Liver (tissue), 9 donors: ENCODE measurements around the gene NFATC2. TPM values are rescaled to one million over a fixed set of nuclear protein-coding genes. Genes with fewer than 3 reads are reported as not detected.

ENCODE experiments used
- DNase-seq: peaks from one replicate; pipeline ENCODE4 v3.0.0-alpha.2; 2017; ENCODE audit warnings: low spot score
- H3K27ac ChIP-seq, 2 donors: one replicate each; pipeline ENCODE4 v1.7.0; 2013; ENCODE audit warnings: inconsistent platforms in 2 of 2, low read length in 2 of 2, control low read depth in 1 of 2, low read depth in 1 of 2, mild to moderate bottlenecking in 1 of 2
- H3K27me3 ChIP-seq, 4 donors: one replicate each; pipeline versions ENCODE4 v1.6.1 to v1.7.0; 2013; ENCODE audit warnings: low read length in 3 of 4, inconsistent platforms in 1 of 4, mild to moderate bottlenecking in 1 of 4, moderate library complexity in 1 of 4; ENCODE audit not compliant: control insufficient read depth in 4 of 4, insufficient read depth in 4 of 4
- H3K36me3 ChIP-seq, 4 donors: one replicate each; pipeline versions ENCODE4 v1.6.1 to v1.7.0; 2013; ENCODE audit warnings: low read length in 3 of 4, mild to moderate bottlenecking in 3 of 4, low read depth in 1 of 4, moderate library complexity in 1 of 4; ENCODE audit not compliant: control insufficient read depth in 4 of 4, insufficient read depth in 3 of 4
- H3K4me1 ChIP-seq, 4 donors: one replicate each; pipeline versions ENCODE4 v1.6.1 to v1.7.0; 2013; ENCODE audit warnings: low read length in 3 of 4, mild to moderate bottlenecking in 3 of 4, moderate library complexity in 1 of 4; ENCODE audit not compliant: control insufficient read depth in 4 of 4, insufficient read depth in 4 of 4
- H3K4me3 ChIP-seq, 3 donors: one replicate each; pipeline versions ENCODE4 v1.6.1 to v1.7.0; 2013; ENCODE audit warnings: low read length in 3 of 3, control low read depth in 1 of 3, low read depth in 1 of 3, mild to moderate bottlenecking in 1 of 3
- H3K9ac ChIP-seq, 2 donors: one replicate each; pipeline ENCODE4 v1.7.0; 2013; ENCODE audit warnings: low read length in 2 of 2, mild to moderate bottlenecking in 2 of 2, moderate library complexity in 2 of 2, control low read depth in 1 of 2, low read depth in 1 of 2
- H3K9me3 ChIP-seq, 4 donors: one replicate each; pipeline versions ENCODE4 v1.6.1 to v1.7.0; 2013; ENCODE audit warnings: low read length in 3 of 4; ENCODE audit not compliant: control insufficient read depth in 4 of 4
- EGR1 ChIP-seq, 2 donors: IDR thresholded peaks; 2 replicates each; pipeline ENCODE4 v1.6.1; 2016 to 2018; ENCODE audit warnings: antibody characterized with exemption in 2 of 2, low read depth in 2 of 2
- FOXA1 ChIP-seq: IDR thresholded peaks from 2 replicates; pipeline ENCODE4 v1.6.1; 2016; ENCODE audit warnings: antibody characterized with exemption
- GABPA ChIP-seq, 2 donors: IDR thresholded peaks in 1 of 2; conservative IDR thresholded peaks in 1 of 2; 2 replicates each; pipeline ENCODE4 v1.6.1; 2016; ENCODE audit warnings: antibody characterized with exemption in 2 of 2, mild to moderate bottlenecking in 1 of 2, moderate library complexity in 1 of 2
- HNF4A ChIP-seq, 2 donors: conservative IDR thresholded peaks; 2 replicates each; pipeline ENCODE4 v1.6.1; 2016; ENCODE audit warnings: antibody characterized with exemption in 2 of 2, mild to moderate bottlenecking in 2 of 2
- HNF4G ChIP-seq: IDR thresholded peaks from 2 replicates; pipeline ENCODE4 v1.6.1; 2016; ENCODE audit warnings: antibody characterized with exemption
- JUND ChIP-seq, 2 donors: IDR thresholded peaks; 2 replicates each; pipeline ENCODE4 v1.6.1; 2016; ENCODE audit warnings: antibody characterized with exemption in 2 of 2
- NR2F2 ChIP-seq: IDR thresholded peaks from 2 replicates; pipeline ENCODE4 v1.6.1; 2016; ENCODE audit warnings: antibody characterized with exemption
- RXRA ChIP-seq, 2 donors: IDR thresholded peaks; 2 replicates each; pipeline ENCODE4 v1.6.1; 2017 to 2018; ENCODE audit warnings: antibody characterized with exemption in 2 of 2, mild to moderate bottlenecking in 1 of 2
- YY1 ChIP-seq: IDR thresholded peaks from 2 replicates; pipeline ENCODE4 v1.6.1; 2016; ENCODE audit warnings: antibody characterized with exemption, mild to moderate bottlenecking
- WGBS: extraction: QIAGEN DNeasy Blood & Tissue Kit; methylation state at CpG from one replicate; pipeline ENCODE4 v1.1.7; 2013; 5-methylcytosine and 5-hydroxymethylcytosine counted together
- polyA plus RNA-seq, 2 donors: library from polyadenylated mRNA; stranded (reverse) in 1 of 2; unstranded in 1 of 2; fragments of 200-250 nt in 1 of 2; fragments of >200 nt in 1 of 2; fragmentation: Nextera tagmentation in 1 of 2; extraction: Ambion mirVana in 1 of 2; gene quantifications; one replicate each; pipeline versions ENCODE4 v1.2.1 to v1.2.3, GENCODE V29; 2013 to 2015
- total RNA-seq, 2 donors: library from RNA; depleted of rRNA; stranded (reverse); fragments of >200 nt; gene quantifications; one replicate each; pipeline ENCODE4 v1.2.3, GENCODE V29; 2014
- TF ChIP-seq, protein P1 (sequence below): IDR thresholded peaks from 2 replicates; pipeline ENCODE4 v1.6.1; 2016; ENCODE audit warnings: antibody characterized with exemption
- TF ChIP-seq, protein P2 (sequence below): fragments of 150-350 bp; IDR thresholded peaks from 2 replicates; pipeline ENCODE4 v1.5.1; 2017; ENCODE audit warnings: improper control_type of control experiment, low read depth, low read length; ENCODE audit not compliant: missing input control
- donor health status: healthy.
- donor health status: healthy.
- donor health status: healthy.
- donor health status: healthy.
- donor health status: healthy.

Gene NFATC2
- total and polyA plus RNA-seq, 4 donors, result 1.2 to 6.7 (median 2.6) TPM

DNA sequence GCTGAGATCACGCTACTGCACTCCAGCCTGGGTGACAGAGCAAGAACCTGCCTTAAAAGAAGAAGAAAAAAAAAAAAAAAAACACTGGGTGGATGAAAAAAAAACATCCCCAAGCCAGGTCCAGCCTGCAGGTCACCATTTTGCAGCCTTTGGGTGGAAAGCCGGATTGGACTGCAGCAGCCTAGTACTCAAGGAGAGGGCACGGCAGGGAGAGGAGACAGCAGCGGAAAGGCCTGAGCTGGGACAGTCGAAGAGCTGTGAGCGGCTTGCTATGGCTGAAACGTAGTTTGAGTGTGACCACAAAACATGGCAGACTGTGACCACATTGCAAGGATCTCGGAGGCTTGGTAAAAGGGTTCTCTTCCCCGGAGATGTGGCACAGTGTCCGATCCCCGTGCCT is 173.0 kb downstream of the NFATC2 start:
- no peak for DNase-seq
- no peaks in the 10 kb centered on the region for H3K4me1 ChIP-seq
- H3K27me3 ChIP-seq, result no peaks in the 10 kb centered on the region
- no peak overlapping the region for H3K4me3 ChIP-seq
- WGBS, result 89% methylated on average over 11 of the region's 11 CpGs
- H3K27ac ChIP-seq, result no peak overlapping the region
- H3K9me3 ChIP-seq, result no peaks in the 10 kb centered on the region
- H3K9ac ChIP-seq, result no peak overlapping the region
- no peaks in the 10 kb centered on the region for H3K36me3 ChIP-seq
- TF ChIP-seq FOXA1 (no peak), JUND (IDR thresholded peaks at IDR 0.05) (no peak), YY1 (no peak), RXRA (IDR thresholded peaks at IDR 0.05) (no peak), GABPA (IDR thresholded peaks at IDR 0.05 in 1 of 2, conservative IDR thresholded peaks at IDR 0.05 in 1 of 2) (no peak), EGR1 (IDR thresholded peaks at IDR 0.05; ENCODE audit: low read depth in 2 of 2) (no peak), HNF4G (no peak), NR2F2 (no peak)
- TF ChIP-seq, protein P1, sequence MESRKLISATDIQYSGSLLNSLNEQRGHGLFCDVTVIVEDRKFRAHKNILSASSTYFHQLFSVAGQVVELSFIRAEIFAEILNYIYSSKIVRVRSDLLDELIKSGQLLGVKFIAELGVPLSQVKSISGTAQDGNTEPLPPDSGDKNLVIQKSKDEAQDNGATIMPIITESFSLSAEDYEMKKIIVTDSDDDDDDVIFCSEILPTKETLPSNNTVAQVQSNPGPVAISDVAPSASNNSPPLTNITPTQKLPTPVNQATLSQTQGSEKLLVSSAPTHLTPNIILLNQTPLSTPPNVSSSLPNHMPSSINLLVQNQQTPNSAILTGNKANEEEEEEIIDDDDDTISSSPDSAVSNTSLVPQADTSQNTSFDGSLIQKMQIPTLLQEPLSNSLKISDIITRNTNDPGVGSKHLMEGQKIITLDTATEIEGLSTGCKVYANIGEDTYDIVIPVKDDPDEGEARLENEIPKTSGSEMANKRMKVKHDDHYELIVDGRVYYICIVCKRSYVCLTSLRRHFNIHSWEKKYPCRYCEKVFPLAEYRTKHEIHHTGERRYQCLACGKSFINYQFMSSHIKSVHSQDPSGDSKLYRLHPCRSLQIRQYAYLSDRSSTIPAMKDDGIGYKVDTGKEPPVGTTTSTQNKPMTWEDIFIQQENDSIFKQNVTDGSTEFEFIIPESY, result no peak

DNA sequence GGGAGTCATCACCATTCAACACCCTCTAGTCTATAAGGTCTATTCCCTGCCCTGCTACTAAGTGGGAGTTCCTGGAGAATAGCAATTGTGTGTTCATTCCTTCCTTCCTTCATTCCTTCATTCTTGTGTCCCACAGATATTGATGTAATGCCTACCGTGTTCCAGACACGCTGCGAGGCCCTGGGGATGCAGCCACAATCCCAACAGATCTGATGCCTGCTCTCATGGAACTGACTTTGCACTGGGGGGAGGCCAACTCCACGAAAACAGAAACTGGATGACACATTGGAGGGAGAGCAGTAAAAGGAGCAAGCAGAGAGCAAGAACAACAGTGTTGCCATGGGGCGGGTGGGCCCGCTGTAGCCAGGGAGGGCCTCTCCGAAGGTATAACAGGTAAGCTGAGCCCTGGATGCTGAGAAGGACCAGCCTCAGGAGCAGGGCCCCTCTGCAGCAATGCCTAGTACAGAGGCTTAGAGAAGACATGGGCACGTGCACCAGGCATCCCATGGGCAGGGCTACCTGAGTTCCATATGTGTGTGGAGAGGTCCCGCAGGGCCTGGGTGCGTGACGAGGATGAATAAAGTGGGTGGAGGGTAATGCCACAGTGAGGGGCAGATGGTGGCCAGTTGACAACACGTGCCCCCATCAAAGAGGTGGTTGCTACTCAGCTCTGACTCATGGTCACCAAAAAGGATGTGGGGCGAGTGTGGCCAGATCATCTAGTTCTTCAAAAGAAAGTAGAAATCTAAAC is 173.9 kb downstream of the NFATC2 start:
- Histone ChIP-seq H3K27ac (no peak overlapping the region), H3K9ac (no peak overlapping the region), H3K9me3 (no peaks in the 10 kb centered on the region), H3K27me3 (no peaks in the 10 kb centered on the region), H3K4me3 (no peak overlapping the region), H3K4me1 (no peaks in the 10 kb centered on the region), H3K36me3 (no peaks in the 10 kb centered on the region)
- no peak for TF ChIP-seq HNF4G
- TF ChIP-seq, protein P2, sequence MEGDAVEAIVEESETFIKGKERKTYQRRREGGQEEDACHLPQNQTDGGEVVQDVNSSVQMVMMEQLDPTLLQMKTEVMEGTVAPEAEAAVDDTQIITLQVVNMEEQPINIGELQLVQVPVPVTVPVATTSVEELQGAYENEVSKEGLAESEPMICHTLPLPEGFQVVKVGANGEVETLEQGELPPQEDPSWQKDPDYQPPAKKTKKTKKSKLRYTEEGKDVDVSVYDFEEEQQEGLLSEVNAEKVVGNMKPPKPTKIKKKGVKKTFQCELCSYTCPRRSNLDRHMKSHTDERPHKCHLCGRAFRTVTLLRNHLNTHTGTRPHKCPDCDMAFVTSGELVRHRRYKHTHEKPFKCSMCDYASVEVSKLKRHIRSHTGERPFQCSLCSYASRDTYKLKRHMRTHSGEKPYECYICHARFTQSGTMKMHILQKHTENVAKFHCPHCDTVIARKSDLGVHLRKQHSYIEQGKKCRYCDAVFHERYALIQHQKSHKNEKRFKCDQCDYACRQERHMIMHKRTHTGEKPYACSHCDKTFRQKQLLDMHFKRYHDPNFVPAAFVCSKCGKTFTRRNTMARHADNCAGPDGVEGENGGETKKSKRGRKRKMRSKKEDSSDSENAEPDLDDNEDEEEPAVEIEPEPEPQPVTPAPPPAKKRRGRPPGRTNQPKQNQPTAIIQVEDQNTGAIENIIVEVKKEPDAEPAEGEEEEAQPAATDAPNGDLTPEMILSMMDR, result no peak
- TF ChIP-seq, protein P1, result no peak
- no peak for TF ChIP-seq YY1
- no peak for TF ChIP-seq NR2F2
- no peak for TF ChIP-seq HNF4A (conservative IDR thresholded peaks at IDR 0.05)
- TF ChIP-seq GABPA (IDR thresholded peaks at IDR 0.05 in 1 of 2, conservative IDR thresholded peaks at IDR 0.05 in 1 of 2), result no peak
- 89% methylated on average over 13 of the region's 13 CpGs for WGBS
- DNase-seq, result no peak
